Mesendoderm (in vitro differentiated cells): ENCODE data around the gene PIBF1.

Experiments
- DNase-seq: peaks from one replicate; pipeline ENCODE4 v3.0.0; 2013
- H2AK5ac ChIP-seq: 2 replicates; pipeline ENCODE4 v1.6.1; 2013; ENCODE audit warnings: low read length, inconsistent platforms
- H2BK120ac ChIP-seq: 2 replicates; pipeline ENCODE4 v1.6.1; 2013; ENCODE audit warnings: low read depth, mild to moderate bottlenecking, low read length, moderate library complexity, mixed read lengths
- H2BK15ac ChIP-seq: replicated peaks from 2 replicates; pipeline ENCODE4 v1.6.1; 2013; ENCODE audit warnings: low read depth, mild to moderate bottlenecking, moderate library complexity
- H2BK5ac ChIP-seq: 2 replicates; pipeline ENCODE4 v1.6.1; 2013; ENCODE audit warnings: low read length, inconsistent platforms
- H3K18ac ChIP-seq: 2 replicates; pipeline ENCODE4 v1.6.1; 2013; ENCODE audit warnings: mild to moderate bottlenecking, low read length, mixed read lengths
- H3K23ac ChIP-seq: one replicate; pipeline ENCODE4 v1.6.1; 2013; ENCODE audit warnings: low read length
- H3K27ac ChIP-seq: 2 replicates; pipeline ENCODE4 v1.5.1; 2013; ENCODE audit warnings: low read depth, mild to moderate bottlenecking, inconsistent platforms, low read length, moderate library complexity
- H3K27me3 ChIP-seq: 2 replicates; pipeline ENCODE4 v1.6.1; 2013; ENCODE audit warnings: low read length, control low read depth, mild to moderate bottlenecking, inconsistent platforms; ENCODE audit not compliant: insufficient read depth, poor library complexity
- H3K36me3 ChIP-seq: 2 replicates; pipeline ENCODE4 v1.6.1; 2013; ENCODE audit warnings: low read length, inconsistent platforms; ENCODE audit not compliant: control insufficient read depth, insufficient read depth
- H3K4ac ChIP-seq: one replicate; pipeline ENCODE4 v1.6.1; 2013; ENCODE audit warnings: low read depth, mild to moderate bottlenecking, low read length, moderate library complexity
- H3K4me1 ChIP-seq: 2 replicates; pipeline ENCODE4 v1.6.1; 2013; ENCODE audit warnings: low read depth, low read length, inconsistent platforms; ENCODE audit not compliant: control insufficient read depth
- H3K4me2 ChIP-seq: 2 replicates; pipeline ENCODE4 v1.6.1; 2013; ENCODE audit warnings: low read length
- H3K4me3 ChIP-seq: 2 replicates; pipeline ENCODE4 v1.5.1; 2013; ENCODE audit warnings: mild to moderate bottlenecking, low read length
- H3K56ac ChIP-seq: one replicate; pipeline ENCODE4 v1.6.1; 2013; ENCODE audit warnings: low read length
- H3K79me1 ChIP-seq: 2 replicates; pipeline ENCODE4 v1.6.1; 2013; ENCODE audit warnings: low read length, inconsistent platforms
- H3K79me2 ChIP-seq: 2 replicates; pipeline ENCODE4 v1.6.1; 2013; ENCODE audit warnings: mild to moderate bottlenecking, low read length; ENCODE audit not compliant: control insufficient read depth, insufficient read depth
- H3K9ac ChIP-seq: 2 replicates; pipeline ENCODE4 v1.6.1; 2013; ENCODE audit warnings: low read length, inconsistent platforms
- H4K5ac ChIP-seq: one replicate; pipeline ENCODE4 v1.6.1; 2013; ENCODE audit warnings: low read length
- H4K8ac ChIP-seq: one replicate; pipeline ENCODE4 v1.6.1; 2013; ENCODE audit warnings: low read depth, mild to moderate bottlenecking, control low read depth, low read length, moderate library complexity
- WGBS: extraction: QIAGEN DNeasy Blood & Tissue Kit; methylation state at CpG from one replicate; pipeline ENCODE4 v1.1.7; 2013; ENCODE audit warnings: low lambda C conversion rate, missing lambda C conversion rate; ENCODE audit not compliant: insufficient coverage; ENCODE audit errors: extremely low coverage; 5-methylcytosine and 5-hydroxymethylcytosine counted together

Gene PIBF1

DNA sequence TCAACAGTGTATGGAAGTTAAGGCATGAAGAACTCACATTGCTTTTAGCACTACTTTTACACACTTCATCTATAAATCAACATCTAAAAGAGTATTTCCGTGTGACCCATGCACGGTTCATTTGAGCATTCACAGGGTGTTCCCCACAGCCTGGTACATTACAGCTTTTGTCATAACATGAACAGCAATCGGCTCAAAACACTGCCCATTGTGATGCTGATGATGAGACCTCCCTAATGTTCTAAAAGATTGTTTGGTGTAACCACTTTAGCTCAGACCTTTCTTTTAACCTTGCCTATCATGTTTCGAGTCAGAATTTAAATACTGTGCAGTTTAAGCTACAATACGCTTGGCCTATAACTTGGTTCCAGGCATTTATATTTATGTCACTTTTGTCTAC, 272.8 kb downstream of the PIBF1 start:
- Histone ChIP-seq H3K9ac (no peak overlapping the region), H3K4me1 (no peaks in the 10 kb centered on the region), H3K79me1 (no peaks in the 10 kb centered on the region), H3K18ac (no peak overlapping the region), H4K8ac (no peak overlapping the region), H3K79me2 (no peaks in the 10 kb centered on the region), H2BK5ac (no peak overlapping the region), H4K5ac (no peak overlapping the region), H2AK5ac (no peak overlapping the region), H3K56ac (no peak overlapping the region), H3K23ac (no peak overlapping the region), H3K4me2 (no peak overlapping the region), H2BK120ac (no peak overlapping the region), H3K27ac (no peak overlapping the region), H3K36me3 (no peaks in the 10 kb centered on the region), H3K27me3 (no peaks in the 10 kb centered on the region), H3K4me3 (no peak overlapping the region), H3K4ac (no peak overlapping the region), H2BK15ac (no peak overlapping the region)
- DNase-seq: no peak
- no CpG with 5 or more reads among the region's 5 CpGs for WGBS

DNA sequence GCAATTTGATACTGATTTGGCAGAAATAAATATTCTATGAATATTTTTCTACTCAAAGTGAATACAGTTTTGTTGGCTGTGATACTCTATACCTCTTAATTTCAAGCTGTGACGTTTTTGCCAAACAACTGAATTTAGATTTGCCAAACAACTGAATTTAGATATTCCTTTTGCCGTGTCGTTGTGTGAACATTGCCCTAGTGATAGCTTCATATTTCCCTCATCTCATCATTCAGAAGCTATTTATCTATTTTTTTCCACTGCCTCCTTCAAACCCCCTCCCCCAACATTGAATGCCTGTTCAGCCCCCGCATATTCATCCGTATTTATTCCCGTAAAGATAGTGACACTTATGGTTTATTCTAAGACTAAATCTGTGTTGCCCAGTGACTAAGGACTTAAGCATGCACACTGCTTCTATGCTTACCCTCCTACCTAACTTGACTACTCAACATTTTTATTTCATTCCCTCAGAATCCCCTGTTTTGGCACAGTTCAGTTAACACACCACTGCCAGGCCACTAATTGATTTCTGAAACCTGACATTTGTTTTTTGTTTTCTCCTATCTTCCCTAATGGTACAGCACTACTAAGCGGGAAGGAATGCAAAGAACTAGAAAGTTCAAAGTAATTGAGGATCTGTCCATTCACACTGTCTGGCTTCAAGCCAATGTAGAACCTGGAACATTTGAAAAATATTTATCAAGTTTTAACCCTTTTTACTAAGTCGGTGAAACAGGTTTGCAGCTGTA, 274.1 kb downstream of the PIBF1 start:
- peaks cover 1% of the 10 kb centered on the region for H3K79me2 ChIP-seq
- no peak overlapping the region for H3K4me3 ChIP-seq
- H3K56ac ChIP-seq: no peak overlapping the region
- H3K4me2 ChIP-seq: no peak overlapping the region
- H2BK5ac ChIP-seq: no peak overlapping the region
- no peak overlapping the region for H3K4ac ChIP-seq
- no peak overlapping the region for H3K23ac ChIP-seq
- H2BK15ac ChIP-seq: no peak overlapping the region
- H4K8ac ChIP-seq: no peak overlapping the region
- no peak overlapping the region for H3K27ac ChIP-seq
- no CpG with 5 or more reads among the region's 8 CpGs for WGBS
- no peak for DNase-seq
- H4K5ac ChIP-seq: no peak overlapping the region
- H3K27me3 ChIP-seq: no peaks in the 10 kb centered on the region
- H3K4me1 ChIP-seq: no peaks in the 10 kb centered on the region
- H2BK120ac ChIP-seq: no peak overlapping the region
- no peaks in the 10 kb centered on the region for H3K79me1 ChIP-seq
- H3K9ac ChIP-seq: no peak overlapping the region
- H2AK5ac ChIP-seq: no peak overlapping the region
- H3K36me3 ChIP-seq: no peaks in the 10 kb centered on the region
- no peak overlapping the region for H3K18ac ChIP-seq

DNA sequence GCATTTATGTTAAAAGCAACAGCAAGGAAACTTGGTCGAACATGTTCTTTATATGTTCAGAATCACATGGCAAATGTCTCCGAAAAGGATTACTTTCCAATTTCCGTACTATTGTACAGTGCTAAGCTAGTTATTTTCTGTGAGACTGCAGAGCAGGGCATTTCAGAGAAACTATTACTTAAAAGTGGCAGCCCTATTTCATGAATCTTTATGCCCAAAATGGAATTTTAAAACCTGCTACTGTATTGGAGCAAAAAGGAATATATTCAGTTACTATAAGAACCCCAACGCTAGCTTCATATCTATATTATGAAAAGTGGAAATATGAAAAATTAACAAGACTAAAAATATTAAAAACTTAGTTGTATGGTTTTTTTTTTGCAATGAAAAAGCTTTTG, 274.6 kb downstream of the PIBF1 start:
- H3K9ac ChIP-seq: no peak overlapping the region
- H4K8ac ChIP-seq: no peak overlapping the region
- H3K4me3 ChIP-seq: no peak overlapping the region
- H3K27ac ChIP-seq: no peak overlapping the region
- no peak overlapping the region for H3K56ac ChIP-seq
- no peaks in the 10 kb centered on the region for H3K79me1 ChIP-seq
- H3K4me2 ChIP-seq: no peak overlapping the region
- no peak overlapping the region for H2BK120ac ChIP-seq
- H3K18ac ChIP-seq: no peak overlapping the region
- WGBS: no CpG with 5 or more reads among the region's 4 CpGs
- H3K79me2 ChIP-seq: peaks cover 4% of the 10 kb centered on the region
- H3K27me3 ChIP-seq: no peaks in the 10 kb centered on the region
- no peaks in the 10 kb centered on the region for H3K4me1 ChIP-seq
- DNase-seq: no peak
- no peaks in the 10 kb centered on the region for H3K36me3 ChIP-seq
- H2BK5ac ChIP-seq: no peak overlapping the region
- no peak overlapping the region for H3K4ac ChIP-seq
- H4K5ac ChIP-seq: no peak overlapping the region
- no peak overlapping the region for H3K23ac ChIP-seq
- no peak overlapping the region for H2BK15ac ChIP-seq
- no peak overlapping the region for H2AK5ac ChIP-seq

DNA sequence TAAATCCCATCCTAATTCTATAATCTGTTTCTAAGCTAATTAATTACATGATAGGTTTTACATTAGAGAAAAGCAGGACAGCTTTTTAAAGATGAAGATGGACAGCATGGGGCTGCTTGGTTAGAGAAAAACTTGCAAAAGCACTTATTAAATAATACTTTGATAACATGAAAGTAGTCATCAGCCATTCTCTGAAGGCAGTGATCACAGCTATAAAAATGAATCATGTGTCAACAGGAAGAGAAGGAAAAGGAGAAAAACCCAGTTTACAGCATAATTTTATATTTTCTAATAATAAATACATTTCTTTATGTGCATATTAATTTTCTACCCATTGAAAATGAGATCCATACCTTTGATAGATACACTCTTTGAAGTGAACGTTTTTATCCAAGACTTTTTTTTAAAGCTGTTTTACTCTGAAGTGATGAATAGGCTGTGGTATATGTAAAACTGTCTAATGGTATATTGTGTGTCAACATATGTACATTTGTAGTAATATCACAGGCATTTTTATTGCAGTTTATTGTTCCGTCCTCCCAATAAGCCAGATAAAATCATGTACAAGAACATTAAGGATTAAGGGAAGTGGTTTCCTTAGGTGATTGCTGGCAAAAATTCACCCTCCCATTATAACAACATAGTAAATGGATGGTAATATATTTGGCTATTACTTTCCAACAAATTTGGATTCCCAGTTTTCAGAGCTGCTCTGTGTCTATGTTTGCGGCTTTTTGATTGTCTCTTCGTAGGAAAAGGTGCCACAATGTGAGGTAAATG, 275.5 kb downstream of the PIBF1 start:
- Histone ChIP-seq H2BK15ac (no peak overlapping the region), H3K27me3 (no peaks in the 10 kb centered on the region), H4K8ac (no peak overlapping the region), H3K4ac (no peak overlapping the region), H2BK120ac (no peak overlapping the region), H3K79me1 (peaks cover 4% of the 10 kb centered on the region), H3K27ac (no peak overlapping the region), H3K4me1 (no peaks in the 10 kb centered on the region), H3K36me3 (no peaks in the 10 kb centered on the region), H3K4me3 (no peak overlapping the region), H2BK5ac (no peak overlapping the region), H3K79me2 (peaks cover 11% of the 10 kb centered on the region), H4K5ac (no peak overlapping the region), H3K18ac (no peak overlapping the region), H3K4me2 (no peak overlapping the region), H3K23ac (no peak overlapping the region), H2AK5ac (no peak overlapping the region), H3K56ac (no peak overlapping the region), H3K9ac (no peak overlapping the region)
- DNase-seq: no peak
- no CpG with 5 or more reads among the region's 4 CpGs for WGBS

DNA sequence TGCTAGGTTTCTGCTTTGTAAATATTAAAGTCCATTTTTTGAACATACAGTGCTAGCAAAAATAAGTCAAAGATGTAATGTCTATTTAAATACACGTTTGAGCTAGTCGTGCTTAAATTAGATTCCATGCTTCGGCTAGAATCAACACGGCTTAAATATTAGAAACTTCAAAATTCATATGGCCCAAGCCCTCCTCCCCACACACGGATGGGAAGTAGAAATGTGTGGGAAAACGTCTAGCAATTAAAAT, 276.1 kb downstream of the PIBF1 start:
- Histone ChIP-seq H3K4me3 (no peak overlapping the region), H3K9ac (peak overlapping the region; percentile 48), H3K79me1 (peaks cover 5% of the 10 kb centered on the region), H3K23ac (no peak overlapping the region), H2AK5ac (no peak overlapping the region), H3K18ac (no peak overlapping the region), H2BK120ac (no peak overlapping the region), H3K56ac (no peak overlapping the region), H2BK15ac (no peak overlapping the region), H2BK5ac (no peak overlapping the region), H3K27me3 (no peaks in the 10 kb centered on the region), H3K4me1 (no peaks in the 10 kb centered on the region), H3K4me2 (no peak overlapping the region), H3K79me2 (peaks cover 11% of the 10 kb centered on the region), H3K36me3 (no peaks in the 10 kb centered on the region), H4K5ac (no peak overlapping the region), H4K8ac (no peak overlapping the region), H3K27ac (no peak overlapping the region), H3K4ac (no peak overlapping the region)
- WGBS: no CpG with 5 or more reads among the region's 6 CpGs
- no peak for DNase-seq

DNA sequence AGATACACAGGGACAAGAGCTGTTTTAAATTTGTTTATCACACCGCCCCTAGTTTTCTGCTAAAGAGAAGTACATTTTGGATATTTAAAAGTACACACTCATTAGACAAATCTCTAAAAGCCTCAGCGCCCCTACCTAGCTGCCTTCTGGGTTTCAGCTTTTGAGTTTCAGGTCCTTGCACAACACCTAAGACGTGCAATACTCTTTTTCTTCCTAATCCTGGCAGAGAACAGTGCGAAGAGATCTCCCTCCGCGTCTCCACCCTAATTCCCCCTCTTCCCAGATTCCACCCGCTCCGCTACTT, 276.5 kb downstream of the PIBF1 start:
- Histone ChIP-seq H3K36me3 (no peaks in the 10 kb centered on the region), H3K27ac (no peak overlapping the region), H4K5ac (no peak overlapping the region), H3K9ac (peak overlapping the region; percentile 48), H3K79me2 (peaks cover 11% of the 10 kb centered on the region), H3K18ac (no peak overlapping the region), H3K4me3 (peak overlapping the region; percentile 12), H2AK5ac (no peak overlapping the region), H3K4me2 (peak overlapping the region; percentile 44), H3K23ac (no peak overlapping the region), H3K4me1 (no peaks in the 10 kb centered on the region), H2BK120ac (no peak overlapping the region), H4K8ac (no peak overlapping the region), H3K79me1 (peaks cover 5% of the 10 kb centered on the region), H2BK5ac (no peak overlapping the region), H2BK15ac (no peak overlapping the region), H3K27me3 (no peaks in the 10 kb centered on the region), H3K4ac (no peak overlapping the region), H3K56ac (peak overlapping the region; percentile 52)
- no CpG with 5 or more reads among the region's 8 CpGs for WGBS
- no peak for DNase-seq
